GM21825 (cell line): ENCODE measurements around the gene SPSB1.
"Not testable (repeated sequence)": the region's sequence is repeated elsewhere in the genome, so short reads cannot be mapped to it uniquely, and the experiment has no call there.

Experiments
- ATAC-seq: cut with Tn5 transposase; IDR thresholded peaks from one replicate; pipeline ENCODE4 v1.9.1; 2021; ENCODE audit warnings: mild to moderate bottlenecking, moderate library complexity; ENCODE audit not compliant: unreplicated experiment

The SPSB1 gene

DNA sequence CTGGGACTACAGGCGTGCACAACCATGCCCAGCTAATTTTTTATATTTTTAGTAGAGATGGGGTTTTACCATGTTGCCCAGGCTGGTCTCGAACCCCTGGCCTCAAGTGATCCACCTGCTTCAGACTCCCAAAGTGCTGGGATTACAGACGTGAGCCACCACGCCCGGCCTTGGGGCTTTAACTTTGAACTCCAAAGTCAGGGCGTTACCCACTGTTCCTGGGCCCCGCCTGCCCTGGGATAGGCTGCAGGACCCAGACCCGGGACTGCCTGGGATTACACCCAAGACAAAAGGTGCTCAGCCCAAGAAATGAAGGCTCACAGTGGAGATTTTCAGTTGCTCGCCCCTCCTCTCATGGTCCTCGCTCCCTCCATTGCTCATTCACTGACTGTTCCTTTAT lies 92.7 kb downstream of the SPSB1 start:
- not testable (repeated sequence) for ATAC-seq

DNA sequence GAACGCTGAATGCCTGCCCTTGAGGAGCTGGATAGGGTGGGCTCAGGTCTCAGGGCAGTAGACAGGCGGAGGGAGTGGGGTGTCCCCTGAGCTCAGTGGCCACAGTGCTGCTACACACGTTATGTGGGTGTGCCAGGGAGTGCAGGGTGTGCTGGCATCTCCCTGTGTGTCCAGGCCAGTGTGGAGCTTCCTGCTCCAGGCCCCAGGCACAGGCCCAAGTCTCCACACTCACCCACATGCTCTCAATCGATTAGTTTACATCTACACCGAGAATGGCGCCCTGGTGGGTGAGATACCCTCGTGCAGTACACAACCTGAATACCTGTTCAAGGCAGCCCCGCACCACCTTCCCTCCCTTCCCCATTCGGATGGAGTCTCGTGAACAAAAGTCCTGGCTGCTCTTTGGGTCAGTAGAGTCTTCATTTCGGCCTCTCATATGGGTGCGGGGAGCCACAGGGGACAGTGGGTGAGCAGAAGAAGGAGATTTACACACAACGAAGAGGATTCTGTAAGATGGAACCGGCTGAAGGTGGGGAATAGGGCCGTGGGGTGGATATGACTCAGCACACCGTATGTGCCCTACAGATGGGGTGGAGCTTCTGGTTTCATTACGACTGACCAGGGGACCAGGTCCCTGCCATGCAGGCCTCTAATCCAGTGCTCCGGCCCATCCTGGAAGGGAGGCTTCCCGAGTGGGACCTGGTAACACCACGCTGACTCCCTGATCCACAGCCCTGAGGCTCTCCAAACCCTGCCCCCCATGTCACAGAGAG lies 93.3 kb downstream of the SPSB1 start:
- ATAC-seq = no peak

DNA sequence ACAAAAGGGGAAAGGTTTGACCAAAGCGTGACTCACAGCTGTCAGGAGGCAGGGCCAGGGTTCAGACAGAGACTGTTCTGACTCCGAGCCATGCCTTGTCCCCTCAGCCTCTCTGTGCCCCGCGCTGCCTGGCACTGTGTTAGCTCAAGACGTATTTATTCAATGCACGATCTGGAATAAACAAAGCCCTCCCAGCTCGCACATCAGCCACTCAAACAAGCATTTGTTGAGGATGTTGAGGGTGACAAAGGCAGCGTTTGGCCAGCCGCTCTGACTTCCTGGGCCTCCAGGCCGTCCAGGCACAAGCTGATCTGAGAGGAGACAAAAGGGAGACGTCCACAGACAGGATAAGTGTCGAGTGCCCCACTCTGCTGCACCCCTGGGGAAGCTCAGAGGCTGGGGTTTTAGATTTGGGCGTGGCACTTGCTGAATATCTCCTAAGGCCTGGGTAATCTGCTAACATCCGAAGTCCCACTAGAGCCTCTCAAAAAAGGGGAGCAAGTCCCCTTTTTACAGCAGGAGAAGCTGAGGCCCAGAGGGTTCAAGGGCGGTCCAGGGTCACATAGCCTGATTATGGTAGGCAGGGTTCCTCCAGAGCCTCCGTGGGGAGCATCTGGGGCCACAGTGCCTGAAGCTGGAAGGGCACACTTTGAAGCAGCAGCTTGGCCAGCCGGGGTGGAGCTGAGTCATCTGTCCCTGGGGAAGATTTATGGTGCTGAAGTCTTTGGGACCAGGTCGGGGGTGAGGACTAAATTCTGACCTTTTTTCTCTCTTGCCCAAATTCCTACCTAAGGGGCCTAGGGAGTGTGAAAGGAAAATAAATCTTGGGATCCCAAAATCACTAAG lies 95.9 kb downstream of the SPSB1 start:
- ATAC-seq = no peak

- no peak for ATAC-seq
Observed at GRCh38 chr1:9389968-9390367, 97.3 kb downstream of the SPSB1 start.

GRCh38 chr1:9391620-9392019 lies 98.9 kb downstream of the SPSB1 start:
- ATAC-seq = no peak

- ATAC-seq = no peak
Observed at GRCh38 chr1:9394010-9394409, 101.3 kb downstream of the SPSB1 start.

- no peak for ATAC-seq
Observed at GRCh38 chr1:9395018-9395417, 102.3 kb downstream of the SPSB1 start.

GRCh38 chr1:9397047-9397446 lies 104.4 kb downstream of the SPSB1 start:
- ATAC-seq = no peak

GRCh38 chr1:9397997-9398526 lies 105.4 kb downstream of the SPSB1 start:
- ATAC-seq = no peak

DNA sequence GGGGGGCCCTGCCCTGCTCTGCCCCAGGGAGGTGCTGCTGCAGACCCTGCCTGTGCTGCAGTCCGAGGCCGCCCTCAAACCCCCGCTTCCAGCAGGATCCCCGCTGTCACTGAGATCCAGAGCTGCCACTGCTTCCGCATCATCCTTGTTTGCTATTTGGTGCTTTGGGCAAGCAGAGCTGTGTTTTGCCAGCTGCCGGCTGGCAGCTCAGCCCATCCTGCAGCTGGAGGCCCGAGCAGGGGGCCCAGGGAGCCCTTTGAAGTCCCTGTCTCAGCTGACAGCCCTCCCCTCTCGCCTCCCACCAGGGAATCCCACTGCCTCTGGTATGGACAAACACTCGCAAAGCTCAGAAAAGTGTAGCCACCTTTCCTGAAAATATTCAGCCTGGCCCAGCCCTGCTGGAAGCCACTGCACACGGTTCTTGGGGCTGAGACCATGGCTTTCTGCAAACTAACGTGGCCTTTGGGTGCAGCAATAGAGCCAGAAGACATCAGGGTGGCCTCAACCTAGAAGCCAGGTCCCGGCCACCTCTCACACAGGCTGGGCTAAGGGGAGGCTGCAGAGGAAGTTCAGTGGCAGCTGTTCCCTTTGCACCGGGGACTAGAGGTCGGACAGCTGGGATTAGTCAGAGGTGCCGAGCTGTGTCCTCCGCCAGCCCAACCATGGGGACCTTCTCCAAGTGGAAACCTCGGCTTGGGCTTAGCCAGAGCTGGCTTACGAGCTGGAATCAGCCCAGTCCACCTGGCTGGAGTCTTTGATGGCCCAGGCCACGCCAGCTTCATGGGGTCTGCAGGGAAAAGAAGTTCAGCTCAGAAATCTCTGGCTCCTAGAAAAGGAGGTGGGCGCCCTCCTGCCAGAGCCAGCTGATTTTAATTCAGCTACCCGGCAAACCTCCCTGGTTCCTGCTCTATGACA lies 107.1 kb downstream of the SPSB1 start:
- no peak for ATAC-seq

- ATAC-seq = no peak
Observed at GRCh38 chr1:9400425-9401079, 107.9 kb downstream of the SPSB1 start.

- no peak for ATAC-seq
Observed at GRCh38 chr1:9401080-9401453, 108.4 kb downstream of the SPSB1 start.

DNA sequence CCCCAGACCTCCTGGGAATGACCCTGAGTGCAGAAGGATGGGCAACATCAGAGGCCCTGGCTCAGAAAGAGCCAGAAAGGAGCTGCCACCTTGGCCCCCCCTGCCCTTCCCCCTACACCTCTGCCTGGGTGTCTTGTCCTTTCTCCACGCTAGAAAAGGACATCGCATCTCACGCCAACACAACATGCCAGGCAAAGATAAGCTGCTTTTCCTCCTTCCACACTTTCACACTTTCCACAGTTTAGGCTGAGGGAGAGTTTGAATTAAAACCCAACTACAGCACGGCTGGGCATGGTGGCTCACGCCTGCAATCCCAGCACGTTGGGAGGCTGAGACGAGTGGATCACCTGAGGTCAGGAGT lies 109.5 kb downstream of the SPSB1 start:
- no peak for ATAC-seq

DNA sequence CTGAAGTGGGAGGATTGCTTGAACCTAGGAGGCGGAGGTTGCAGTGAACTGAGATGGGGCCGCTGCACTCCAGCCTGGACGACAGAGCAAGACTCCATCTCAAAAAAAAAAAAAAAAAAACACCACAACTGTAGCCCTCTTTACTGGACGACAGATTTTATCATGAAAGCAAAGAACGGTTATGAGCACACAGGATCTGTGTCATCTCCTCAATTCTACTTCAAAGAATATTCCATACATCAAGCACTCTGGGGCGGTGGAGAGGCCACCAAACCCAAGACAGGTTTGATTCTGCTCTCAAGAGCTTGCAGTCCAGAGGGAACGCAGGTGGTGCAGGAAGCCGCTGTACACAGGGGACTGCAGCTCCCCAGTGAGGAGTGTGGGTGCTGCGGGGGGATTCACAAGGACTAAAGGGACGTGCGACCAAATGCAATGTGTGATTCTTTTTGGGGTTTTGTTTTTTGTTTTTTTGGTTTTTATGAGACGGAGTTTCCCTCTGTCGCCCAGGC lies 110.1 kb downstream of the SPSB1 start:
- no peak for ATAC-seq

- no peak for ATAC-seq
Observed at GRCh38 chr1:9404117-9404914, 111.6 kb downstream of the SPSB1 start.

- ATAC-seq = no peak
Observed at GRCh38 chr1:9406111-9406510, 113.4 kb downstream of the SPSB1 start.

GRCh38 chr1:9410737-9411297 lies 118.1 kb downstream of the SPSB1 start:
- no peak for ATAC-seq

DNA sequence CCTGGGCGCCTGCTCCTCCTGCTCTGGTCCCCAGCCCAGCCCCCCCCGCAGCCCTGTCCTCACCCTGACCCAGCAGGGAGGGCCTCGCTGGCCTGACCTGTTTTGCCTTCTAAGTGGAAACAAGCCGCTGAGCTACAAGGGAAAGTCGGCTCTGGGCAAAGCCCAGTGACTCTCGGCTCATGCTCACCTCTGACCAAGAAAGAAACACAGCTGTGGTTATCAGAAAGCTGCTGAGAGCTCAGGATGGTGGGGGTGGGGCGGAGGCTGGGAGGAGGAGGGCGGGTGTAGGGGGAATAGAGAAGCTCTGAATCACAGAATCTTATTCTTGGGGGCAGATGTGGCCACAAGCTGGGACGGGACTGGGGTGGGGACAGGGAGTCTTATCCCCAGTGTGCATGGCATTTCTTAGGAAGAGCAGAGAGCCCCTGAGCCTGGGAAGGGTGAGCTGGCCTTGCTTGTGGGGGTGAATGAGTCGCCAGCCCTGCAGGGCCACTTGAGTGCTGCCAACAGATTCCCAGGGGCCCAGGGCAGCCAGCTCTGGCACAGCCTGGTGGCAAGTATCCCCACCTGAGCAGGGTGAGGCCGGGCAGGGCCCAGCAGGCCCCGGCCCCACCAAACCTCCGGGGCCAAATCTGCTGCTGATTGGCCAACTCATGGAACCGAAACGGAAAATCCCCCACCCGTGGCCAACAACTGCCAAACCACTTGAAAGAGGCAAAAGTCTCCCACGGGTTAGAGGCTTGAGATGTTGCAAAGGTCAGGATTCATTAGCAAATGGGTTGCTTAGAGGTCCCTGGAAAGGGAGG lies 120.6 kb downstream of the SPSB1 start:
- ATAC-seq = peak; percentile 63
